OCI-LY1 (cell line): ENCODE results near the gene SMOC2.

Source experiments
- H2AFZ ChIP-seq: fragments of 200-600 bp; sonication (generic), shearing (Covaris generic); 2 replicates; pipeline ENCODE4 v1.6.0; 2014; ENCODE audit warnings: antibody characterized with exemption, mild to moderate bottlenecking, low read length
- H3F3A ChIP-seq: fragments of 200-600 bp; sonication (generic), shearing (Covaris generic); 2 replicates; pipeline ENCODE4 v1.6.0; 2014; ENCODE audit warnings: mild to moderate bottlenecking, antibody characterized with exemption, low read length, moderate library complexity; ENCODE audit not compliant: insufficient read depth
- H3K27ac ChIP-seq: fragments of 200-600 bp; sonication (generic); 2 replicates; pipeline ENCODE4 v1.5.1; 2014; ENCODE audit warnings: low read length, mixed run types, mild to moderate bottlenecking, low read depth; ENCODE audit not compliant: poor library complexity, severe bottlenecking
- H3K27me3 ChIP-seq: fragments of 200-600 bp; sonication (generic); 2 replicates; pipeline ENCODE4 v1.6.0; 2014; ENCODE audit warnings: antibody characterized with exemption, mild to moderate bottlenecking, low read length, moderate library complexity; ENCODE audit not compliant: insufficient read depth
- H3K36me3 ChIP-seq: fragments of 200-600 bp; sonication (generic); 2 replicates; pipeline ENCODE4 v1.6.1; 2014; ENCODE audit warnings: mild to moderate bottlenecking, antibody characterized with exemption, low read length, moderate library complexity, mixed read lengths; ENCODE audit not compliant: insufficient read depth
- H3K4me1 ChIP-seq: fragments of 200-600 bp; sonication (generic); 2 replicates; pipeline ENCODE4 v1.5.1; 2014; ENCODE audit warnings: mild to moderate bottlenecking, low read length, moderate library complexity; ENCODE audit not compliant: insufficient read depth, severe bottlenecking
- H3K4me2 ChIP-seq: fragments of 200-600 bp; sonication (generic), shearing (Covaris generic); 2 replicates; pipeline ENCODE4 v1.6.1; 2014; ENCODE audit warnings: low read length
- H3K4me3 ChIP-seq: fragments of 200-600 bp; sonication (generic); 2 replicates; pipeline ENCODE4 v1.5.1; 2014; ENCODE audit warnings: low read length, low read depth, mild to moderate bottlenecking, mixed read lengths; ENCODE audit not compliant: poor library complexity, severe bottlenecking
- H3K79me2 ChIP-seq: fragments of 200-600 bp; shearing (Covaris generic); 2 replicates; pipeline ENCODE4 v1.6.1; 2016; ENCODE audit warnings: mixed run types, low read length, mixed read lengths; ENCODE audit not compliant: insufficient read depth
- H3K9ac ChIP-seq: fragments of 200-600 bp; sonication (generic), shearing (Covaris generic); 2 replicates; pipeline ENCODE4 v1.6.1; 2014; ENCODE audit warnings: mild to moderate bottlenecking, low read length, mixed read lengths
- H3K9me2 ChIP-seq: fragments of 200-600 bp; sonication (generic), shearing (Covaris generic); 2 replicates; pipeline ENCODE4 v1.6.1; 2014; ENCODE audit warnings: low read depth, mild to moderate bottlenecking, low read length, mixed read lengths
- H3K9me3 ChIP-seq: fragments of 200-600 bp; shearing (Covaris generic); 2 replicates; pipeline ENCODE4 v1.6.1; 2014; ENCODE audit warnings: low read length, mixed read lengths
- H4K20me1 ChIP-seq: fragments of 200-600 bp; sonication (generic), shearing (Covaris generic); 2 replicates; pipeline ENCODE4 v1.6.0; 2016; ENCODE audit warnings: mild to moderate bottlenecking, low read length; ENCODE audit not compliant: insufficient read depth
- CTCF ChIP-seq: fragments of 200-600 bp; sonication (generic), shearing (Covaris generic); IDR thresholded peaks from 2 replicates; pipeline ENCODE4 v1.5.1; 2017; ENCODE audit warnings: mild to moderate bottlenecking, antibody characterized with exemption, low read length, moderate library complexity, mixed read lengths
- EZH2 ChIP-seq: fragments of 200-600 bp; sonication (generic), shearing (Covaris generic); IDR thresholded peaks from 2 replicates; pipeline ENCODE4 v1.8.0; 2017; ENCODE audit warnings: borderline replicate concordance, mixed run types, mild to moderate bottlenecking, antibody characterized with exemption, low read length, moderate library complexity, mixed read lengths

Gene SMOC2

GRCh38 chr6:168634541-168635328, 193.8 kb downstream of the SMOC2 start:
- Histone ChIP-seq H3K27ac (no peak overlapping the region), H3K4me2 (no peak overlapping the region), H3F3A (no peaks in the 10 kb centered on the region), H3K9me3 (no peaks in the 10 kb centered on the region), H2AFZ (no peak overlapping the region), H3K9ac (no peak overlapping the region), H4K20me1 (no peaks in the 10 kb centered on the region), H3K27me3 (no peaks in the 10 kb centered on the region), H3K4me3 (no peak overlapping the region), H3K79me2 (no peaks in the 10 kb centered on the region), H3K9me2 (no peaks in the 10 kb centered on the region), H3K4me1 (no peaks in the 10 kb centered on the region), H3K36me3 (no peaks in the 10 kb centered on the region; the same call in 1 of the 2 replicates)
- no peak for TF ChIP-seq EZH2
- no peak for TF ChIP-seq CTCF

GRCh38 chr6:168636147-168637004, 195.4 kb downstream of the SMOC2 start:
- Histone ChIP-seq H3K4me1 (no peaks in the 10 kb centered on the region), H3K4me3 (no peak overlapping the region), H3K27ac (no peak overlapping the region), H3K9me3 (no peaks in the 10 kb centered on the region), H3K36me3 (no peaks in the 10 kb centered on the region; the same call in 1 of the 2 replicates), H3K4me2 (no peak overlapping the region), H3K27me3 (no peaks in the 10 kb centered on the region), H4K20me1 (no peaks in the 10 kb centered on the region), H3K79me2 (no peaks in the 10 kb centered on the region), H2AFZ (no peak overlapping the region), H3K9me2 (no peaks in the 10 kb centered on the region), H3K9ac (no peak overlapping the region), H3F3A (no peaks in the 10 kb centered on the region)
- no peak for TF ChIP-seq EZH2
- TF ChIP-seq CTCF, result no peak

GRCh38 chr6:168637834-168638233, 196.8 kb downstream of the SMOC2 start:
- H4K20me1 ChIP-seq, result no peaks in the 10 kb centered on the region
- no peak overlapping the region for H2AFZ ChIP-seq
- H3K79me2 ChIP-seq, result no peaks in the 10 kb centered on the region
- no peak overlapping the region for H3K4me2 ChIP-seq
- H3K27ac ChIP-seq, result no peak overlapping the region
- no peaks in the 10 kb centered on the region for H3K4me1 ChIP-seq
- TF ChIP-seq EZH2 (no peak), CTCF (no peak)
- H3K4me3 ChIP-seq, result no peak overlapping the region
- no peaks in the 10 kb centered on the region; the same call in 1 of the 2 replicates for H3K36me3 ChIP-seq
- H3K9me2 ChIP-seq, result no peaks in the 10 kb centered on the region
- no peaks in the 10 kb centered on the region for H3K9me3 ChIP-seq
- H3K9ac ChIP-seq, result no peak overlapping the region
- H3K27me3 ChIP-seq, result no peaks in the 10 kb centered on the region
- no peaks in the 10 kb centered on the region for H3F3A ChIP-seq
